Trophoblast cell (in vitro differentiated cells and primary cell): ENCODE results near the gene MPO.

Source experiments
- DNase-seq, 2 donors: peaks; one replicate each; pipeline ENCODE4 v3.0.0-alpha.2; 2016
- H2AFZ ChIP-seq: 2 replicates; pipeline ENCODE4 v1.6.1; 2013; ENCODE audit warnings: low read length, moderate library complexity, mild to moderate bottlenecking; ENCODE audit not compliant: insufficient read depth, poor library complexity
- H2AK5ac ChIP-seq: 2 replicates; pipeline ENCODE4 v1.6.1; 2013; ENCODE audit warnings: mild to moderate bottlenecking, low read length
- H2BK120ac ChIP-seq: 2 replicates; pipeline ENCODE4 v1.6.1; 2013; ENCODE audit warnings: low read length, mild to moderate bottlenecking, moderate library complexity; ENCODE audit not compliant: insufficient read depth, poor library complexity
- H2BK12ac ChIP-seq: 2 replicates; pipeline ENCODE4 v1.6.1; 2013; ENCODE audit warnings: mild to moderate bottlenecking, low read length, moderate library complexity
- H2BK5ac ChIP-seq: 2 replicates; pipeline ENCODE4 v1.6.1; 2013; ENCODE audit warnings: low read length, low read depth, moderate library complexity, mild to moderate bottlenecking; ENCODE audit not compliant: poor library complexity
- H3K14ac ChIP-seq: 2 replicates; pipeline ENCODE4 v1.6.1; 2013; ENCODE audit warnings: mild to moderate bottlenecking, low read length
- H3K18ac ChIP-seq: 2 replicates; pipeline ENCODE4 v1.6.1; 2013; ENCODE audit warnings: mild to moderate bottlenecking, low read length
- H3K23ac ChIP-seq: 2 replicates; pipeline ENCODE4 v1.6.1; 2013; ENCODE audit warnings: low read length
- H3K27ac ChIP-seq: 2 replicates; pipeline ENCODE4 v1.5.1; 2013; ENCODE audit warnings: low read depth, mild to moderate bottlenecking, inconsistent platforms, low read length, moderate library complexity
- H3K27me3 ChIP-seq: 2 replicates; pipeline ENCODE4 v1.6.1; 2013; ENCODE audit warnings: inconsistent platforms, mild to moderate bottlenecking, low read length, moderate library complexity; ENCODE audit not compliant: insufficient read depth
- H3K36me3 ChIP-seq, 2 experiments: 1 replicate in 1 of 2; 2 replicates in 1 of 2; pipeline ENCODE4 v1.6.1; 2013; ENCODE audit warnings: low read length in 2 of 2, mild to moderate bottlenecking in 2 of 2, moderate library complexity in 1 of 2; ENCODE audit not compliant: insufficient read depth in 2 of 2, control insufficient read depth in 1 of 2
- H3K4ac ChIP-seq: 2 replicates; pipeline ENCODE4 v1.6.1; 2013; ENCODE audit warnings: low read depth, mild to moderate bottlenecking, low read length, moderate library complexity
- H3K4me1 ChIP-seq, 2 experiments: 1 replicate in 1 of 2; 2 replicates in 1 of 2; pipeline ENCODE4 v1.6.1; 2013; ENCODE audit warnings: low read length in 2 of 2, mild to moderate bottlenecking in 2 of 2, moderate library complexity in 1 of 2; ENCODE audit not compliant: insufficient read depth in 2 of 2, control insufficient read depth in 1 of 2
- H3K4me2 ChIP-seq: 2 replicates; pipeline ENCODE4 v1.6.1; 2013; ENCODE audit warnings: inconsistent platforms, mild to moderate bottlenecking, low read length, moderate library complexity
- H3K4me3 ChIP-seq: 2 replicates; pipeline ENCODE4 v1.5.1; 2013; ENCODE audit warnings: mild to moderate bottlenecking, low read depth, low read length, inconsistent platforms
- H3K79me1 ChIP-seq: one replicate; pipeline ENCODE4 v1.6.1; 2013; ENCODE audit warnings: low read length
- H3K79me2 ChIP-seq: 2 replicates; pipeline ENCODE4 v1.6.1; 2013; ENCODE audit warnings: low read length, mild to moderate bottlenecking; ENCODE audit not compliant: control insufficient read depth, insufficient read depth, poor library complexity
- H3K9ac ChIP-seq: 2 replicates; pipeline ENCODE4 v1.6.1; 2013; ENCODE audit warnings: mild to moderate bottlenecking, low read length
- H3K9me3 ChIP-seq: 2 replicates; pipeline ENCODE4 v1.6.1; 2013; ENCODE audit warnings: low read depth, mild to moderate bottlenecking, control low read depth, inconsistent platforms, low read length; ENCODE audit not compliant: insufficient read depth
- H4K12ac ChIP-seq: 2 replicates; pipeline ENCODE4 v1.6.1; 2013; ENCODE audit warnings: low read depth, mild to moderate bottlenecking, low read length, moderate library complexity
- H4K8ac ChIP-seq: 2 replicates; pipeline ENCODE4 v1.6.1; 2013; ENCODE audit warnings: low read depth, mild to moderate bottlenecking, low read length, moderate library complexity
- H4K91ac ChIP-seq: one replicate; pipeline ENCODE4 v1.6.1; 2013; ENCODE audit warnings: low read depth, mild to moderate bottlenecking, low read length, moderate library complexity
- WGBS: extraction: QIAGEN DNeasy Blood & Tissue Kit; methylation state at CpG from one replicate; pipeline ENCODE4 v1.1.7; 2013; ENCODE audit warnings: missing lambda C conversion rate; ENCODE audit not compliant: insufficient read length, insufficient coverage; ENCODE audit errors: extremely low coverage; 5-methylcytosine and 5-hydroxymethylcytosine counted together

MPO gene

DNA sequence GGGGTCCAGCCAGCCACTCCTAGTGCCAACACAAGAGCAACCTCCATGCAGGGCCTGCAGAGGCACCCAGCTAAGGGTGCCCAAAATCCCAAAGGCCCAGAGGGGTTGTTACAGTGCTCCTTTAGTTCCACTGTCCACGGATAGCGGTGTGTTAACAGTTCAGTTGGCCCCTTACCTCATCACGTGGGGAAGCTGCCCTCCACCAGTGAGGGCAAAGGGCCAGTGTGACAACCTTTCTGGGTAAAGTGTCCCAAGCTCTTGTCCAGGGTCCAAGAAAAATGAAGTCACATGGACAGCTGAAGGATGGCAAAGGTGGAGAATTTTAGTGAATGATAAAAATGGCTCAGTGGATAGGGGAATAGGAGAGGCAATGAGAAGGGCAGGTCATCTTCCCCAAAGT, 53.0 kb downstream of the MPO start:
- H3K4me1 ChIP-seq = no peaks in the 10 kb centered on the region
- no peaks in the 10 kb centered on the region for H3K9me3 ChIP-seq
- no peak overlapping the region for H2AFZ ChIP-seq
- H3K79me1 ChIP-seq = no peaks in the 10 kb centered on the region
- WGBS = no CpG with 5 or more reads among the region's 3 CpGs
- no peaks in the 10 kb centered on the region for H3K27me3 ChIP-seq
- H3K4me2 ChIP-seq = no peak overlapping the region
- DNase-seq = no peak
- no peak overlapping the region for H3K14ac ChIP-seq
- H4K8ac ChIP-seq = no peak overlapping the region
- H4K12ac ChIP-seq = no peak overlapping the region
- H3K18ac ChIP-seq = no peak overlapping the region
- H3K4me3 ChIP-seq = no peak overlapping the region
- no peak overlapping the region for H2BK120ac ChIP-seq
- no peak overlapping the region for H3K4ac ChIP-seq
- H4K91ac ChIP-seq = no peak overlapping the region
- no peak overlapping the region for H3K23ac ChIP-seq
- H3K79me2 ChIP-seq = no peaks in the 10 kb centered on the region
- no peak overlapping the region for H3K9ac ChIP-seq
- H2AK5ac ChIP-seq = no peak overlapping the region
- no peaks in the 10 kb centered on the region for H3K36me3 ChIP-seq
- no peak overlapping the region for H3K27ac ChIP-seq
- no peak overlapping the region for H2BK12ac ChIP-seq
- no peak overlapping the region for H2BK5ac ChIP-seq

DNA sequence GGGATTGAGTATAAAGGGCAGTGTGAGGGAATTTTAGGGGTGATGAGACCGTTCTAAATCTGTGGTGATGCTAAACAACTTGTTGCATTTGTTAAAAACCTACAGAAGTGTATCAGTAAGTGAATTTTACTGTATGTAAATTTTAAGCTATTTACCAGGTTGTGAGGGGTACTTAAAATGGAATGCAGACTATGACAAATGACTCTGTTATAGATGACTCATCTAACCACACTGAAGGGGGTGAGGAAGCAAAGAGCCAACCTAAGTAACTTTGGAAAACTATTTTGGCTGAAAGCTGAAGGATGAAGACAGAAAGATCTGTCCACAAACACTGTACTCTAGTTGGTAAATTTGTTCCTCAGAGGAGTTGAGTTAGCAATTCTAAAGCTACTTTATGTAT, 56.4 kb downstream of the MPO start:
- Histone ChIP-seq H3K4ac (no peak overlapping the region), H3K18ac (no peak overlapping the region), H3K9me3 (no peaks in the 10 kb centered on the region), H2BK120ac (no peak overlapping the region), H2AK5ac (no peak overlapping the region), H3K23ac (no peak overlapping the region), H2AFZ (no peak overlapping the region), H3K79me2 (no peaks in the 10 kb centered on the region), H2BK12ac (no peak overlapping the region), H4K12ac (no peak overlapping the region), H3K4me2 (no peak overlapping the region), H3K36me3 (no peaks in the 10 kb centered on the region), H2BK5ac (no peak overlapping the region), H3K9ac (no peak overlapping the region), H3K4me3 (no peak overlapping the region), H3K4me1 (no peaks in the 10 kb centered on the region), H3K14ac (no peak overlapping the region), H4K91ac (no peak overlapping the region), H3K27me3 (no peaks in the 10 kb centered on the region), H3K27ac (no peak overlapping the region), H4K8ac (no peak overlapping the region), H3K79me1 (no peaks in the 10 kb centered on the region)
- no peak for DNase-seq
- 100% methylated on average over 1 of the region's 1 CpG for WGBS
